ENCODE data around the gene INS.

DNA sequence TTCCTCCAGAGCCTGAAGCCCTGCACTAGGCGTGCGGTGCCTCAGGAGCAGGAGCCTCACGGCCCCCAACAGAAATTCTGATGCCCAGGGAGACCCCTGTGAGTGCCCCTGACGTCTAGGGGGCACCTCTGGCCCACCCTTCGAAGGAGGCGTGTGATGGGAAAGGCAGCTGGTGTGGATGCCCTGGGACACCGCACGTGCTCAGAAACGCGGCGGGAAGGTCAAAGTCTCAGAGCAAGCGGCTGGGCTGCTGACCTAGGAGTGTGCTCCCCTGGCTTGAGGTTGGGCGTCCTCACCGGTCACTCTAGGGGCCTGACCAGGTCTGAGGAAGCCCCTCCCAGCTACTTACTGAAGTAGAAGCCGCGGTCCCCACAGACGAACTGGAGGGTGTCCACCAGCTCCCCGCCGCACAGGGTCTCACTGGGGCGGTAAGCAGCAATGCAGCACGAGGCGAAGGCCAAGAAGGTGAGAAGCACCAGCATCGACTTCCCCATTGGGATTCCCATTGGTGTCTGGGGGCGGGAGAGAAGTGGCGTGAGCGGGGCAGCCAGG lies 25.9 kb downstream of the INS start:
- TF ChIP-seq POLR2A (IDR thresholded peaks at IDR 0.05; ENCODE audit: low read depth, low read length) (no peak), TAF1 (IDR thresholded peaks at IDR 0.05; ENCODE audit: low read depth, low read length) (no peak), POLR2AphosphoS5 (IDR thresholded peaks at IDR 0.05; ENCODE audit: low read depth, low read length) (no peak), PAX5 (IDR thresholded peaks at IDR 0.05; ENCODE audit: insufficient read depth, low read length, severe bottlenecking) (no peak), POU2F2 (IDR thresholded peaks at IDR 0.05; ENCODE audit: low read depth, low read length) (no peak), SPI1 (IDR thresholded peaks at IDR 0.05; ENCODE audit: low read depth, low read length) (no peak)

Data from GM12891 (cell line).